HuH-7.5 (cell line): ENCODE data around the gene CIAO2B.

Experiments
- DNase-seq: peaks from one replicate; pipeline ENCODE4 v3.0.0; 2011; ENCODE audit warnings: low spot score

The CIAO2B gene

DNA sequence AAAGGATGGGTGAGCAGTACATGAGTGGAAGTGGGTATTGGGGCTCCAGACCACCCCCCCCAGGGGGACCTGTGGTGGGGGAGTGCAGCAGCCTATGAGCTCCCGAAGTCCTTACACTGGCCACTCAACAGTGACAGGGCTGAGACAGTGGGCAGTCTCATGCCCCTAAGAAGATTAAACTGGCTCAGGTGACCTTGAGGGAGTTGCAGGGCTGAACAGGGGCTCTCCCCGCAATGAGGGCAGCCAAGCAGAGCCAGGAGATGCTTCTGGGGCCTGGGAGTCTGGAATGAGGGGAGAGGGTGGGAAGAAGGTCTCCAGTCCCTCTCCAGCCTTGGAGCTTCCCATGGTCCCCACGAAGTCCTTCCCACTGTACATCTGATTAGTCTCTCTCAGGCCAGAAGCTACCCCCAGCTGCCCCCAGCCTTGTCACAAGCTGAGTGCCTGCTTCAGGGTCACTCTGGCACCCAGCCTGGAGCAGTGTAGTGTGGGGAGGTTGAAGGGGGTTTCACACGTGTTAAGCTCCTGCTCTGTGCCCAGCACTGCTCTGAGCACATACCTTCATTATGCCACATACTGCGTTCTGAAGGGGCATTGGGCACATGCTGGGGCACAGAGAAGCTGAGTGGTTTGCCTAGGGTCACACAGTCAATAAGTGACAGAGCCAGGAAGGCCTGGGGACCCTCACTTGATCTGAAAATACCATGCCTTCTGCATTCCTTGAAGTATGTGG, 14.5 kb downstream of the CIAO2B start:
- DNase-seq: no peak

- DNase-seq: no peak
These were observed 15.2 kb downstream of the CIAO2B start, which contains the start of gene CDH16 for GRCh38 chr16:66918803-66919568. Gene CDH16 (minus strand): TSS chr16:66918885. CDS start chr16:66918065, 820 bp downstream.

GRCh38 chr16:66918355-66918754, 15.8 kb downstream of the CIAO2B start:
- DNase-seq: no peak

- DNase-seq: no peak
These were observed 16.5 kb downstream of the CIAO2B start for GRCh38 chr16:66917741-66918140.

DNA sequence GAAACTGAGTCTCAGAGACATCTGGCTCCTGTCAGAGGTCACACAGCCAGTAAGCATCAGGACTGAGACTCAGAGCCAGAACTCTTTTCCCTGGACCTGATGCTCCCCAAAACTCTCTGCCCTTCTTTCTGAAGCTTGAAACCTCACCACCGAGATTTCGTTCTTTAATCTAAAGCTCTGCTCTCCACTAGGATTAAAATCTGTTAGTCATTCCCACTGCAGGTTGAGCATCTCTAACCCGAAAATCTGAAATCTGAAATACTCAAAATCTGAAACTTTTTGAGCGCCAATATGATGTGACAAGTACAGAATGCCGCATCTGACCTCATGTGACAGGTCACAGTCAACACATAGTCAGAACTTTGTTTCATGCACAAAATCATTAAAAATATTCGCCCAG, 17.7 kb downstream of the CIAO2B start:
- no peak for DNase-seq

DNA sequence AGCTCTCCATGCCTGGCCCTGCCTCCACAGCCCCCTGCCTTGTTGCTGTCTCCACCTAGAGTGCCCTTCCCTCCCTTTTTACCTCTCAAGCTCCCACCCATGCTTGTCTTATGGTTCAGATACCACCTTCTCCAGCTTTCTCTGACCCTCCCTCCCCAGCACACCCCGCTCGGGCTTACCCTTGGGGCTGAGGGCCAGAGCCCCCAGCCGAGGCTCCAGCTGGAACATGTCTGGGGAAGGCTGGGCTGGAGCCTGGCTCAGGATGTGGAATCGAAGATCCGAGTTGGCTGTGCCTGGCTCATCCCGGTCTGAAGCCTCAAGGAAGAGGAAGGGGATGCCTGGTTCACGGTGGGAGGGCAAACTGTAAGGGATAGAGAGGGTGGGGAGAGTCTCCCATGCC, 19.2 kb downstream of the CIAO2B start:
- no peak for DNase-seq

DNA sequence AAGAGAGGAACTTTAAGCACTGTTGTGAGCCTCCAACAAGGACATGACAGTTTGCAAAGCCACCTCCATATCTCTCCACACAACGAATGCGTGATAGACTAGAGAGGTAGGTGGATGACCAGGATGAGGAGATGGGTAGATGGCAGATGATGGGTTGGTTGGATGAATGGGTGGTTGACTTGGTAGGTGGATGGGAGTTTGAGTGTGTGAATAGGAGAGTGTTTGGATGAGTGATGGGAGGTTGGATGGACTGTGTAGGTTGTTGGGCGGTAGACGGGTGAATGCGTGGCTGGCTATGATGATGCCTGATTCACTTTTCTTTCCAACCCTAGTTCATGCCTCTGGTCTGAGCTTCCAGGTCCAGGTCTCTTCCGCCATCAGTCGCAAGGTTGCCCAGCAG, 19.7 kb downstream of the CIAO2B start:
- DNase-seq: no peak

- no peak for DNase-seq
These were observed 20.5 kb downstream of the CIAO2B start for GRCh38 chr16:66913711-66914110.

DNA sequence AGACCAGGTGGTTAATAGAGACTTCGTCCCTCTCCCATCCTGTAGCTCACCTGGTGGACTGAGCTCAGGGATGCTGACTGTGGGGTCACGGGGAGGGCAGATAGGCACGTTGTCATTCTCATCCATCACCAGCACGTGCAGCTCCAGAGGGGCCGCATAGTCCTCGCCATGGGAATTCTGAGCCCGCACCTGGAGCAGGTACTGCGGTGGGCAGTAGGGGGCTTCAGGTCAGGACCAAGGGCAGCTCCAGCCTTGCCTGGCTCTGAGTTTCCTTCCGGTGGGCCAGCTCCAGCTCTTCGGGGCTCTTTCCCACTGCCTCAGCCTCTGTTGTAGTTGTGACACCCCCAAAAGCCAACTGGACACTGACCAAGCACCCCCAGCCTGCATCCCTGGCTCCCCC, 21.1 kb downstream of the CIAO2B start:
- no peak for DNase-seq

DNA sequence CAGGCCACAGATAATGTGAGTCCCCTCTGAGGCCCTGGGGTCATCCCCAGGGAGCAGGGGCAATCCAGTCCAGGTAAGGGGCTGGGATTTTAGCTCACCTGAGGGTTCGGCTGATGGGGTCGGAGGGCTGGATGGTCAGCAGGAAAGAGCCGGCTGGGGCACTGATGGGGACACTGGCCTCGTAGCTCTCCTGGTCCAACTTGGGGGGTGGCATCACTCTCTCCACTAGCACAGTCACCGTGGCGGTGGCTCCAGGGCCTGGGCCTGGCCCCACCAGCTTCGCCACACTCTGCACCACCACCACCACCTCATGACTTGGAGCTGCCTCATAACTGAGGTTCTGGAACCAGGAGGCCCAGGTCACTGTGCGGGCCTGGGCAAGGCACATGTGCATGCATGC, 22.4 kb downstream of the CIAO2B start:
- DNase-seq: no peak

DNA sequence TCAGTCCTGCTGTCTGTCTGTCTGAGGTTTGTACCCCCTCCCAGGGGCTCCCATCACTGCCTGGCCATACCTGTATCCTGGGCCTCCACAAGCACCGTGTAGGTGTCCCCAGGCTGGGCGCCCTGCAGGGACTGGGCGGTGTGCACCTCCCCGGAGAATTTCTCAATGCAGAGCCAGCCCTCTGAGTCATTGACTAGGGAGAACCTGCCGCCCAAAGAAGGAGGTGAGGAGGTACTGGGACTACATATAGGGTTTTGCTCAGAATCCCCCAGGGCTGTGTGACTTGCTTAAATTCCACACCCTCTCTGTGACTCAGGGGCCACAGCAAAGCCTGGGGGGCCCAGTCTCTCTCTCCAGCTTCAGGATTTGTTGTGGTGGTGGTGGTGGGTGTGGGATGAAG, 23.1 kb downstream of the CIAO2B start:
- DNase-seq: peak; percentile 5

DNA sequence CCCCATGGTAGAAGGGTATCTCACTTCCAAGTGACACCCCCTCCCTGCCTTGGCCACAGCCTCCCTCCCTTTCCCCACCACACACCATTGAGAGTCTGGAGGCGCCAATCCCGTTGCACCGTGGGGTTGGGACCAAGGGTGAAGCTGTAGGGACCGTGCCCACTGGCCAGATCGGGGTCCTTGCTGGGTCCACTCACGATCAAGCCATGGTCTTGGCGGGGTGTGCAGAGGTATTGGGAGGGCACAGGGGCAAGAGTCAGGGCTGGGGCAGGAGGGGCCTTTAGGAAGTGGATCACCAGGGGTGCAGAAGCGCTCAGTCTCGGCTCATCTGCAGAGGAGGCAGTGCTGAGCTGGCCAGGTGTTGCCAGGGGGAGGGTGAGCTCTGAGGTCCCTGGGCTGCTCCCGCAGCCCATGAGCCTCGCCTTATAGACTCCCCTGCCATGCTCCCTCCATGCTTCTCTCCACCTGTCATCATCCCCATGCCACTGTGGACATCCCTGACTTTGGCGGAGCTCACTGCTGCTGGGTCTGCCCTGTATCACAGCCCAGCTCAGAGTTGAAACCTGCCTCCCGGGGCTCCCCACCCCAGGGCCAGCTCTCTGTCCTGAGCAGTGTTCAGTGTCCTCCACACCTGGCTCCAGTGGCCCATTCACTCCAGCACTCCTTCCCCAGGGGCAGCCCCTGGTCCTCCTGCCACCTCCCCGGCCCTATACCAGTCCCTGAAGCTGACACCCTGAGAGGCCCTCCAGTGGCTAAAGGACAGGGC, 23.8 kb downstream of the CIAO2B start:
- DNase-seq: peak; percentile 1

DNA sequence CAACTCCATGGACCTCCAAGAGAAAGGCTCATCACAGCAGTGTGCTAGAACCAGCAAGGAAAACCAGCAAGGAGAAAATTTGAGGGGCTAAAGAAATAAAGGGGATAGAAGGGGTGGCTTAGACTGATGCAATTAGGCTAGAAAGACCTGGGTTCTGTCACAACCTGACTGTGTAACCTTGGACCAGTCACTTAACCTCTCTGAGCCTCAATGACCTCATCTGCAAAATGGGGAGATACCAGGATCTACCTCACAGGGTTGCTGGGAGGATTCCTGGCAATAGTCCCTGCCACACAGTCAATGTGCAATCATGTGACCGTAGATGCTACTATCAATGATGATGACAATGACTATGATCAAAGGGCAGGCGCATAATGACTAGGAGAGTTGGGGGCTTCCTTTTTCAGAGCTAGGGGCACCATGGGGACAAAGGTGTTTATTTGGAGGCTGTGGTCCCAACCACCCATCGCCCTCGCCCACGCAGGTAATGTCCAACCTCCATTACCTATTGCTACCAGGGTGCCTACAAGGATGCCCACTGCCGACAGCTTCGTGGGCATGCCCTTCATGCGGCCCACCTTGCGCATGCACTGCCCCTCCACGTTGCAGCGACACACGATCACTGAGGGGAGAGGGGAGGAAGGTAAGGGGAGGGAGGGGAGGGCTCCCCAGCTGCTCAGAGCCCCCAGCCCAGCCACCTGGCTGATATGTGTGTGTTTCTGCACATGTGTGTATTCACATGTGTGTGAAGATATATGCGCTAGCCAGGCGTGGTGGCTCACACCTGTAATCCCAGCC, 25.2 kb downstream of the CIAO2B start:
- DNase-seq: no peak

DNA sequence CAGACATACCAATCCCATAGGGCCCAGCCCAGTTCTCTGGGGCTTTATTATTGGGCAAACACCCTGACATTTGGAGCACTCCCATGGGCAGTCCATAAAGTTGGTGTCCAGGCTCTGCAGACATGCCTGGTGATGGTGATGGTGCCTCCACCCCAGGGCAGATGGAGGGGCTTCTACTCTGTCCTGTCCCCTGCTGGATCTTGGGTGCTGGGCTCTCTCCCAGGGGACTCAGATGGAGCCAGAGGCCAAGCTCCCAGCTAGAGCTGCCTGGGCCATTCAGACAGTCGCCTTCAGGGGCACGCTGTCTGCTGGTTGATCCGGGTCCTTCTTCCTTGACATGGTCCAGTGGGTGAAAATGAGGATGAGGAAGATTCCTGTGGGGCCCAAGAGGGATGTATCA, 26.1 kb downstream of the CIAO2B start:
- no peak for DNase-seq

DNA sequence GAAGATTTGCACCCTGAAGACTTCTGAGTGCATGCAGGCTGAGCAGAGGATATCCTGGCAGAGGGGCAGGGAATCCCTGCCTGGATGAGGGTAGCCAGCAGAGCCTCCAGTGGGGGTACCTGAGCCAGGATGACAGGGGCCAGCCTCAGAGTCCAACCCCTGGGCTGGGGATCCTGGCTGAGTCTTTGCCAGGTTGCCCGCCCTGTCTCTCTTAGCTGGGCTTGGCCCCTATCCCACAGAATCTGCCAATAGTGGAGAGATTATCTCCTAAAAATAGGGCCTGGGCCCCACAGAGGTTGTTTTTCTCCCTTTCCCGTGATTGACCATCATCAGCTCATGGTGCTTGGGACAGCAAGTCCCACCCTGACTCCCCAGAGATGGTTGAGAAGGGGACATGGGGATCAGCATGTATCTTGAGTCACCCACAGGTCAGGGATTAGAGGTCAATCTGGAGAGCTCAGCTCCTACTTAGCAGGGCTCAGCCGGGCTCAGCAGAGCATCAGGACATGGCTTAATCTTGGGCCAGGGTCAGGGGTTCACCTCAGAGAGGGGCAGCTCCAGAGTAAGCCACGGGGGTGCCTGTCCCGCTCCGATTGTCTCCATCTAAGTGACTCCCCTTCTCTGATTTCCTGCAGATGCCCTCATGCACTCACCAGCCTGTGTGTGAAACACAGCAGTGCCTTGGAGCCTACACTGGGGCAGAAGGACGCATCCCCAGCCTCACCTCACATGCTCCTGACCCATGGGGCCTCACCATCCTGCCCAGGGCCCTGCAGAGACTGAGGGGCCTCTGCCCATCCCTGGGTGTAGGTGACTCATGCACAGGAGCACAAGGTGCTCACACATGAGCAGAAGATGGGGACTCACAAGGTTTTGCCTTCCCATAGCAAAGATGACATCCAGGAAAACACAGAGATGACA, 27.0 kb downstream of the CIAO2B start:
- DNase-seq: peak; percentile 7

GRCh38 chr16:66905633-66906539, 28.3 kb downstream of the CIAO2B start:
- peak; percentile 55 for DNase-seq

DNA sequence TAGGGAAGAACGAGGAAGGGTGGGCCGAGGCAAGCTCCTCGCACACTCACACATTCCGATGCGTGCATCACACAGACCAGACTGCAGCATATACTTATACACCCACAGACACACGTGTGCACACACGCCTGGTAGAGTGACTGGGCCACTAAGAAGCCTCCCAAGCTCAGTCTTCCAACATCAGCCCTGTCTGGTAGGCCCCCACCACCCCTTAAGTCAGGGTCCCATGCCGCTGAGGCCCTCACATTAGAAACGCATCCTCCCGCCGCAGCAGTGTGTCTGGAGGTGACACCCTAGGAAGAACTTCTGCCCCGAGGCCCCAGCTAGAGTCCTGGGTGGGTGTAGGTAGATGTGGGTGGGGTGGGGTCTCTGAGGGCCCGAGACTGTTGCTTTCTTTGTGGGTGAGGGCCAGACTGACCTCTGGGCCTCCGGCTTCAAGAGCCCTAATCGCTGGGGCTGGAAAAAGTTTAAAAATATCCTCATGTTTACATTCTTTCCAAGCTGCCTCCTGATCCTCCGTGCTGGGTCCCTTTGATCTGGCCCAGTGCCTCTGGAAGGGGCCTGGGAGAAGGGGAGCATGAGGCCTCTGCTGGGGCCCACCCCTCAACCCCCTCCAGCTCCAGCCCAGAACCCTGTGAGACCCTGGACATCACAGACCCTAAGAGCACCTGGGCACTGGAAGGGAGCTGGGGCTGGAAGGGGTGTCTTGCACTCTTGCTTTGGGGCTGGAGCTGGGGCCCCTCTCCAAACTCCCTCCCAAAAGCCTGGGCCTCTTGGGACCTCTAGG, 29.2 kb downstream of the CIAO2B start:
- DNase-seq: peak; percentile 43

- DNase-seq: peak; percentile 6
These were observed 29.8 kb downstream of the CIAO2B start for GRCh38 chr16:66904428-66904845.
